ENCODE measurements around the gene BBS1. TPM values are rescaled to one million over a fixed set of nuclear protein-coding genes. Genes with fewer than 3 reads are reported as not detected.

The BBS1 gene
- total RNA-seq, 1 experiment from 2014 or later: 39.7 TPM

GRCh38 chr11:66477263-66478201 is 32.9 kb upstream of the BBS1 start:
- DNase-seq (ENCODE audit: low spot score): no peak

- peak; percentile 60 for DNase-seq (ENCODE audit: low spot score)
Observed at GRCh38 chr11:66478729-66479393, 31.6 kb upstream of the BBS1 start.

GRCh38 chr11:66479394-66480116 is 30.9 kb upstream of the BBS1 start:
- DNase-seq (ENCODE audit: low spot score): peak; percentile 70

GRCh38 chr11:66480117-66480938 is 30.1 kb upstream of the BBS1 start, which contains the start of gene DPP3:
DPP3 (plus strand) TSS chr11:66480434; CDS start chr11:66482201, 1,767 bp downstream.
- peak; percentile 99 for DNase-seq (ENCODE audit: low spot score)

GRCh38 chr11:66484806-66485380 is 25.5 kb upstream of the BBS1 start:
- DNase-seq (ENCODE audit: low spot score): no peak

- DNase-seq (ENCODE audit: low spot score): no peak
Observed at GRCh38 chr11:66488957-66489356, 21.5 kb upstream of the BBS1 start.

GRCh38 chr11:66489636-66490035 is 20.8 kb upstream of the BBS1 start:
- no peak for DNase-seq (ENCODE audit: low spot score)

- no peak for DNase-seq (ENCODE audit: low spot score)
Observed at GRCh38 chr11:66491315-66491935, 19.0 kb upstream of the BBS1 start.

- DNase-seq (ENCODE audit: low spot score): no peak
Observed at GRCh38 chr11:66492161-66492865, 18.1 kb upstream of the BBS1 start.

- no peak for DNase-seq (ENCODE audit: low spot score)
Observed at GRCh38 chr11:66493130-66493529, 17.3 kb upstream of the BBS1 start.

- no peak for DNase-seq (ENCODE audit: low spot score)
Observed at GRCh38 chr11:66494458-66494857, 16.0 kb upstream of the BBS1 start.

GRCh38 chr11:66494935-66495334 is 15.5 kb upstream of the BBS1 start:
- no peak for DNase-seq (ENCODE audit: low spot score)

GRCh38 chr11:66495401-66495854 is 15.0 kb upstream of the BBS1 start:
- DNase-seq (ENCODE audit: low spot score): no peak

- DNase-seq (ENCODE audit: low spot score): no peak
Observed at GRCh38 chr11:66497206-66497605, 13.2 kb upstream of the BBS1 start.

- DNase-seq (ENCODE audit: low spot score): no peak
Observed at GRCh38 chr11:66498506-66498905, 11.9 kb upstream of the BBS1 start.

GRCh38 chr11:66505276-66505816 is 5.1 kb upstream of the BBS1 start:
- DNase-seq (ENCODE audit: low spot score): no peak

GRCh38 chr11:66509131-66509561 is 1.3 kb upstream of the BBS1 start:
- DNase-seq (ENCODE audit: low spot score): no peak

- no peak for DNase-seq (ENCODE audit: low spot score)
Observed at GRCh38 chr11:66510990-66511339, 530 bp downstream of the BBS1 start.

GRCh38 chr11:66523611-66524010 is 13.2 kb downstream of the BBS1 start:
- no peak for DNase-seq (ENCODE audit: low spot score)

Data from HT-29 (cell line).